ENCODE results near the gene KRT35. TPM values are rescaled to one million over a fixed set of nuclear protein-coding genes. Genes with fewer than 3 reads are reported as not detected.

The KRT35 gene
- total and polyA plus RNA-seq, 10 of the 15 experiments (the other 5 are each of a cell fraction or from before 2014, with no cell fraction given) = not detected

- DNase-seq (ENCODE audit: low read depth, low spot score) = no peak
- intact Hi-C loops (cut with micrococcal nuclease; ENCODE audit: unreplicated experiment) (no loop called here), in situ Hi-C loops (cut with MboI) (no loop called here)
- 13% methylated on average over 58 of the region's 62 CpGs for WGBS (ENCODE audit: insufficient coverage, insufficient replicate concordance, low lambda C conversion rate, missing lambda C conversion rate)
- no peaks in the 10 kb centered on the region for H3K4me1 ChIP-seq (ENCODE audit: control insufficient read depth, insufficient read depth, low read length)
- H3K9ac ChIP-seq (ENCODE audit: control insufficient read depth, insufficient read depth, low read length) = no peak overlapping the region
- H3K27ac ChIP-seq (ENCODE audit: control insufficient read depth, insufficient read depth) = no peak overlapping the region
- no peak overlapping the region for H2AFZ ChIP-seq (ENCODE audit: control insufficient read depth, low read depth, low read length)
- H3K4me2 ChIP-seq (ENCODE audit: control insufficient read depth, insufficient read depth) = no peak overlapping the region
- CTCF ChIA-PET = no interaction called here
- H4K20me1 ChIP-seq (ENCODE audit: control insufficient read depth, insufficient read depth) = no peaks in the 10 kb centered on the region
- H3K27me3 ChIP-seq (replicated peaks in 1 of 2; ENCODE audit: control insufficient read depth in 2 of 2, insufficient read depth in 2 of 2, low read length in 1 of 2) = peaks cover 18 to 20% of the 10 kb centered on the region in 2 experiments
- SMC1A ChIA-PET (ENCODE audit: uncharacterized antibody, unreplicated experiment) = no interaction called here
- H3K79me2 ChIP-seq (ENCODE audit: control insufficient read depth, insufficient read depth, low read length) = no peaks in the 10 kb centered on the region
- H3K36me3 ChIP-seq (ENCODE audit: control insufficient read depth in 2 of 2, insufficient read depth in 2 of 2, low read length in 1 of 2) = no peaks in the 10 kb centered on the region
- no peaks in the 10 kb centered on the region; the same call in 2 of the 3 replicates for H3K9me3 ChIP-seq (replicated peaks; ENCODE audit: control insufficient read depth, insufficient read depth, low read length)
- RAD21 ChIA-PET (ENCODE audit: unreplicated experiment) = no interaction called here
- ATAC-seq = no peak
- H3K4me3 ChIP-seq = no peak overlapping the region
- FAIRE-seq = no peak
- no peak for TF ChIP-seq SUPT20H (IDR thresholded peaks at IDR 0.05; ENCODE audit: borderline replicate concordance, control insufficient read depth, low read depth, low read length)
- no peak for TF ChIP-seq NBN (IDR thresholded peaks at IDR 0.05)
- no peak for TF ChIP-seq RBBP5 (conservative IDR thresholded peaks at IDR 0.05)
- no peak for TF ChIP-seq SREBF1 (IDR thresholded peaks at IDR 0.05; ENCODE audit: low read length)
- no peak for TF ChIP-seq ZNF24 (IDR thresholded peaks at IDR 0.05)
- no peak for TF ChIP-seq ZBTB40 (IDR thresholded peaks at IDR 0.05; ENCODE audit: borderline replicate concordance)
- no peak for TF ChIP-seq NFYB (IDR thresholded peaks at IDR 0.05; ENCODE audit: insufficient read depth, low read depth, low read length)
- TF ChIP-seq E2F8 (IDR thresholded peaks at IDR 0.05; ENCODE audit: low read depth, partially characterized antibody) = no peak
- TF ChIP-seq FOXM1 (IDR thresholded peaks at IDR 0.05; ENCODE audit: low read depth, low read length) = no peak
- TF ChIP-seq E4F1 (IDR thresholded peaks at IDR 0.05; ENCODE audit: borderline replicate concordance, partially characterized antibody) = no peak
- no peak for TF ChIP-seq BHLHE40 (IDR thresholded peaks at IDR 0.05; ENCODE audit: borderline replicate concordance in 1 of 2, low read depth in 2 of 2, low read length in 1 of 2)
- BruUV-seq (replicated peaks) = no TSS peak
- POLR2A ChIA-PET = no interaction called here
Observed at GRCh38 chr17:41527063-41528023, 46.4 kb upstream of the KRT35 start.

Data from GM12878 (cell line).